HG03045 (cell line): ENCODE results near the gene LRRC52.

ENCODE experiments used
- ATAC-seq: cut with Tn5 transposase; IDR thresholded peaks from one replicate; pipeline ENCODE4 v1.9.1; 2021; ENCODE audit warnings: mild to moderate bottlenecking, moderate library complexity; ENCODE audit not compliant: unreplicated experiment

The LRRC52 gene

GRCh38 chr1:165543532-165544438 is at the start of gene LRRC52:
LRRC52 (plus strand) TSS chr1:165544000; CDS start chr1:165544297, 297 bp downstream.
- no peak for ATAC-seq

GRCh38 chr1:165494949-165495857 is 48.6 kb upstream of the LRRC52 start:
- no peak for ATAC-seq

- no peak for ATAC-seq
Observed at GRCh38 chr1:165495858-165496205, 48.0 kb upstream of the LRRC52 start.

- no peak for ATAC-seq
Observed at GRCh38 chr1:165496501-165496900, 47.3 kb upstream of the LRRC52 start.

- ATAC-seq: no peak
Observed at GRCh38 chr1:165497069-165498013, 46.5 kb upstream of the LRRC52 start.

GRCh38 chr1:165501330-165501969 is 42.4 kb upstream of the LRRC52 start:
- ATAC-seq: no peak

- no peak for ATAC-seq
Observed at GRCh38 chr1:165501970-165502348, 41.8 kb upstream of the LRRC52 start.

- no peak for ATAC-seq
Observed at GRCh38 chr1:165507570-165507969, 36.2 kb upstream of the LRRC52 start.

- ATAC-seq: no peak
Observed at GRCh38 chr1:165508291-165508690, 35.5 kb upstream of the LRRC52 start.

- no peak for ATAC-seq
Observed at GRCh38 chr1:165512816-165513215, 31.0 kb upstream of the LRRC52 start.

- ATAC-seq: no peak
Observed at GRCh38 chr1:165516469-165516868, 27.3 kb upstream of the LRRC52 start.

GRCh38 chr1:165520646-165521045 is 23.2 kb upstream of the LRRC52 start:
- no peak for ATAC-seq

- ATAC-seq: no peak
Observed at GRCh38 chr1:165524639-165525285, 19.0 kb upstream of the LRRC52 start.

GRCh38 chr1:165525708-165526107 is 18.1 kb upstream of the LRRC52 start:
- ATAC-seq: no peak

- ATAC-seq: no peak
Observed at GRCh38 chr1:165527251-165528007, 16.4 kb upstream of the LRRC52 start.

- ATAC-seq: no peak
Observed at GRCh38 chr1:165531021-165531420, 12.8 kb upstream of the LRRC52 start.

GRCh38 chr1:165532053-165532452 is 11.7 kb upstream of the LRRC52 start:
- ATAC-seq: no peak

GRCh38 chr1:165533254-165533653 is 10.5 kb upstream of the LRRC52 start:
- no peak for ATAC-seq

GRCh38 chr1:165536016-165536415 is 7.8 kb upstream of the LRRC52 start:
- no peak for ATAC-seq
